Renal cortex interstitium (tissue), 11 donors: ENCODE data around the gene ZNF511. TPM values are rescaled to one million over a fixed set of nuclear protein-coding genes. Genes with fewer than 3 reads are reported as not detected.

Experiments
- DNase-seq, 11 donors: peaks; one replicate each; pipeline ENCODE4 v3.0.0-alpha.2; 2013; ENCODE audit warnings: low read depth in 9 of 11, low spot score in 4 of 11; ENCODE audit errors: extremely low read depth in 1 of 11
- polyA plus RNA-seq, 3 donors: library from polyadenylated mRNA; unstranded; fragments of 120-200 nt; gene quantifications; one replicate each; pipeline ENCODE4 v1.2.1, GENCODE V29; 2013; ENCODE audit not compliant: insufficient read length in 3 of 3

ZNF511 gene
- polyA plus RNA-seq, 3 donors, result 35.9 to 46.1 (median 37.4) TPM

- no peak for DNase-seq
Observed at GRCh38 chr10:133281628-133282372, 26.9 kb upstream of the ZNF511 start.

DNA sequence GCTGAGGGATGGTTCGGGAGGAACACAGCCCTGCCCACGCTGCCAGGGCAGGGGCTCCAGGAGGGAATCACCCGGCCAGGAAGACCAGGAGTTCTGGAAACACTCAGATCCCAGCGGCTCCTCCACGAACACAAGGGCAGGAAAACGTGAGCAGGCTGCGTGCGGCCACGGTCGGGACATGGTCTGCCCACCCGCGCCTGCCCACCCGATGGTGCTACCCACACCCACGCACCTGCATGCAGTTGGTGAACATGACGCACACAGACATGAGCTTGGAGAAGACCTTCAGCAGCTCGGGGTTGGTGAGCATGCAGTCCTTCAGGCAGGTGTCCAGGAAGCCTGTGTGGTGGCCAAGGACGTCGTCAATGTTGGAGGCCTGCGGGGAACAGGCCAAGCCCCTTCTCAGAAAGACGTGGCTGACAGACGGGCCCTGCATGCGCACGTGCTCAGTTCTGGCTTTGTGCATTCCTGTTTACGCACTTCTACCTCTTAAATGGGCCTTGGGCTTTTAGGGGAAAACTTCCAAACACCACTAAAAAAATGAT, 25.8 kb upstream of the ZNF511 start:
- no peak for DNase-seq

- no peak for DNase-seq
Observed at GRCh38 chr10:133283931-133284330, 24.8 kb upstream of the ZNF511 start.

DNA sequence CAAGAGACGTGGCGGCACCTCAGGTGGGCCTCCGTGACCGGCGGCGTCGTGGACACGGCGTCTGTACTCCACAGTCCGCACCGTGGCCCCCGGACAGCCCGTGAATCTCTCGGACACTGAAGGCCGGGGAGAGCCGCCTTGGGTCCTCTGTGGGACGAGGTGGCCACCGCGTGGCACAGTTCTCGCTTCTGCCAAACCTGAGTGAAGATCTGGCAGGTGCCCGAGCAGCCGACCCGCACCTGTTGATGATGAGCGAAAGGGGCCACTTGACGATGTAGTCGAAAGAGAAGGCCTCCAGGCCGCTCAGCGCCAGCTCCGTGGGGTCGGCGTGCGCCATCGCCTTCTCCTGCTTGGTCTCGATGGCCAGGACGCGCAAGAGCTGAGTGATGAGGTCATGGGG, 23.5 kb upstream of the ZNF511 start:
- DNase-seq, result no peak

- DNase-seq, result no peak
Observed at GRCh38 chr10:133286366-133286765, 22.3 kb upstream of the ZNF511 start.

DNA sequence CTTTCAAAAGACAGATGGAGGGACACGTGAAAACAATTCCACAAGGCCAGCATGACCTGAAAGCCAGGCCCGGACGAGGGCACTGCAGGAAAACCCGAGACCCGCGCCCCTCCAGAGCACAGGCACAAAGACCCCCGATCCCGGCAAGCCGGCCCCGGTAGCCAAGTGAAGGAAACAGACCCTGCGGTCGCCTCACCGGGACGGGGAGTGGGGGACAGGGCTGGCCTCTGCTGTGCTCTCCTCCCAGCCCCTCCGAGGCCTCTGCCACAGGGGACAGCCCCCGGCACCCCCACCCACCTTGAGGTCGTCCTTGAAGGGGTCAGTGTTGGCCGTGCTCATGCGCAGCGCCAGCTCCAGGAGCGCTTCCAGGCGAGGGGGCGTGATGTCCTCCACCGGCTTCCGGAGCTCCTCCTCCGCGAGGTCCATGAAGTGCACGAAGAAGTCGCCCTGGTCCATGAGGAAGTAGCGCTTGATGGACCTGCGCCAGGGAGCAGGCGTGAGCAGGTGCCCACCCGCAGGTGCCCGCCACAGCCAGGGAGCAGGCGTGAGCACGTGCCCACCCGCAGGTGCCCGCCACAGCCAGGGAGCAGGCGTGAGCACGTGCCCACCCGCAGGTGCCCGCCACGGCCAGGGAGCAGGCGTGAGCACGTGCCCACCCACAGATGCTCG, 20.7 kb upstream of the ZNF511 start:
- DNase-seq, result no peak

DNA sequence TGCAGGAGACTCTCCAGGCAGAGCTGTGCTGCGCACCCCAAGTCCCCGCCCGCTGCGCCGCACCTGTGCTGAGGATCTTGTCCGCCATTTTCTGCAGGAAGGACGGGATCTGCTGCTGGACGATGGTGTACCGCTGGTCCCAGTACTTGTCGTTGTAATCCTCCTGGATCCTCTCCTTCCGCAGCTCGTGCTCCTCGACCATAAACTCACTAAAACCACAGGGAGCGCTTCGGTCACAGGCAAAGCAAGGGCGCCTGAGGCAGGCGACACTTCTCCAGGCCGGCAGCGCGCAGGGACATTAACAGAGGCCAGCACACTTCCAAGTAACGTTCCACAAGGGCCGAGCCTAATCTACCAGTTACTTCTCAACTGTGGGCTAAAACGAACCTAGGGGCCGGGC, 19.0 kb upstream of the ZNF511 start:
- no peak for DNase-seq

DNA sequence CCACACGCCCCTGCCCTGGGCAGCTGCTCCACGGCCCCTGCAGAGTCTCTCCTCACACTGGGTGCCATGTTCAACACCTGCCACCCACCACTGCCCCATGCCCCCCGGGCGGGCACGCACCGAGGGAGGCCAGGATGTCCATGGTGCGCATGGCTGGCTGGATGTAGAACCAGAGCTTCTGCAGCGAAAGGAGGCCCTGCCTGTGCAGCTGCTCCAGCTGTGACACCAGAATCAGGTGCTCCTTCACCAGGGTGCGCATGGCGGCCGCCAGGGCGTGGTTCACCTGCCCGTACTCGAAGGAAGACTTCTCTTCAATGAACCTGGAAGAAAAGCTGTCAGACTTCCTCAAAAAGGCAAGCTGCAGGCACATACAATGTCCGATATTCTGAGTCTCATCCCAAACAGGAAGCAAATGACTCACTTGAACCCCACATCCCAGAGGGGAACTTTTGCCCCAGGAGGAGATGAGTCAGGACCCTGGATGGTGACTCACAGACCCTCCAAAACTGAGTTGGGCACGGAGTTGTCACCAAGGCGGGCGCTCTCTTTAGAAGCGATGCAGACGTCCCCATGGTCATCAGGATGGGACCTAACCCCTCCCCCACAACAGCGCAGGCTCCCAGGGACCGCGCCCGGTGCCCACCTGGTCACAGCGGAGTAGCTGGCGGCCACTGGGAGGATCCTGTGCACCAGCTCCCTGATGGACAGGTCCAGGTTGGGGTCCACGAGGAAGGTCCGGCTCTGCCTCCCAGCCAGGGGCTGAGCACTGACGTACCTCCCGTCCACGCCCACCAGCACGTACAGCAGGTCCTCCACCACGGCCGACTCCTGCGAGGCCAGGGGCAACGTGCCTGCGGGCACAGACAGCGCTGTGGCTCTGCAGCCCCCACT, 15.6 kb upstream of the ZNF511 start:
- DNase-seq, result no peak

DNA sequence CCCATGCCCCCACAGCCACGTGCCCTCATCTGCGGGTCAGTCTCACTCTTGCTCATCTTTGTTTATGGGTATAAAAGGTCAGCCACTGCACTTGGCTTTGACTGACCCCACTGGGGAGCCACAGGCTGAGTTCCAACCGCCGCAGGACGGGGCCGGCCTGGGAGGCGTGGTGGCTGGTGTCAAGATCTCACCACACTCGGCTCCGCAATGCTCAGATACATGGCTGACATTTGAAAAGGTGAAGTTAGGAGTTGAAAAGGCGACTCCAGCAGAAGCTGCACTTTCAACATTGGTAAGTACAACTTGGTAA, 14.9 kb upstream of the ZNF511 start:
- no peak for DNase-seq

- no peak for DNase-seq
Observed at GRCh38 chr10:133294189-133294588, 14.5 kb upstream of the ZNF511 start.

DNA sequence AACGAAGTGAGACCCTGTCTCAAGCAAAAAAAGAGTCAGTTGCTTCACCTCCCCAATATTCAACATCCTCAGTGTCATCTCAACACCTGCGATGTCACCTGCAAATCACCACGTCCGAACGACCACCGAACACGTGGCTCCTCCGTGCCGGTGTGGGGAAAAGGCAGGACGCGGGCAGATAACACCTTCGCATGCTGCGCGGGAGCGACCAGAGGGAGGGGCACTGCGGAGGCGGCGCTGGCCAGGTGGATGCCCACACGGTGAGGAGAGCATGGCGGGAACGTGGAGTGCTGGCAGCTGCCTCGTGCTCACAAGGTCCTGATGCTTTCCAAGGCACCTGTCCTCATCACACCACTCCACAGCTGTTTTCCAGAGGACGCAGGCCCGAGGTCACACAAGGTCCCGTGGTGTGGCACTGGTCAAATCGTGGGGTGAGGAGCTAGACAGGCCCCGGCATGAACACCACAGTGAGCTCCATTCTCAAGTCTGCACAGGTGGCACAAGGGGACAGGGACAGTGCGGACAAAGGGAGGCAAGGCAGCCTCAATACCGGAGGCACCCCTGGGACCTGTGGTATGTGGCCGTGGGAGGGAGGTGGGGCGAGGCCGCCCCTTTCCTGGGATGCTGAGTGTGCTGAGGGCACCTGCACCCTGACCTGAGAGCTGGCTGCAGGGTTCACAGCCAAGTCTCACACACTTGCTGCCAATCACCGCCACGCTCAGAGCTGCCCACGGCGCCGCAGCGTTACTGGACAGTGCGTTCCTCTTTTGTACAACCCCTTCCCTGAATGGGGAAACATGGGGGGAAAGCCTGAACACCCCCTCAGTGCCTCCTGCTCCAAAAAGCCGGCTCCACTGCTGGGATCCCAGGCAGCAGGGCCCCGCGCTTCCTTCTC, 13.0 kb upstream of the ZNF511 start:
- no peak for DNase-seq

- DNase-seq, result no peak
Observed at GRCh38 chr10:133297504-133297903, 11.2 kb upstream of the ZNF511 start.

GRCh38 chr10:133298466-133298865, 10.2 kb upstream of the ZNF511 start:
- no peak for DNase-seq

DNA sequence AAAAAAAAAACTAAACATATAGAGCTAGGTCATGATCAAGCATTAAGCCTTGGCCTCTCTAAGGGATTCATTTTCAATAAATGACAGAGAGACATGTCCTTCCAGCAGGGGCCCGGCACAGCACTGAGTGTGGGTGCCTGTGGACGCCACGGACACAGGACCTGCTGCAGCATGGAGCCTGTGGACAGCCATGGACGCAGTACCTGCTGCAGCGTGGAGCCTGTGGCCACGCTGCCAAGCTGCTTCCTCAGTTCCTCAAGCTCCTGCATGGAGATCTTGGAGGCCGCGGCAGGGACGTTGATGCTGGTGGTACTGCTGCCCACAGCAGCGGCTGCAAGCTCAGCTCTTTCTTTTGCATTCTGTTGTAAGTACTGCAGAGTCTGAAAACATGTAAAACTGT, 9.5 kb upstream of the ZNF511 start:
- no peak for DNase-seq

DNA sequence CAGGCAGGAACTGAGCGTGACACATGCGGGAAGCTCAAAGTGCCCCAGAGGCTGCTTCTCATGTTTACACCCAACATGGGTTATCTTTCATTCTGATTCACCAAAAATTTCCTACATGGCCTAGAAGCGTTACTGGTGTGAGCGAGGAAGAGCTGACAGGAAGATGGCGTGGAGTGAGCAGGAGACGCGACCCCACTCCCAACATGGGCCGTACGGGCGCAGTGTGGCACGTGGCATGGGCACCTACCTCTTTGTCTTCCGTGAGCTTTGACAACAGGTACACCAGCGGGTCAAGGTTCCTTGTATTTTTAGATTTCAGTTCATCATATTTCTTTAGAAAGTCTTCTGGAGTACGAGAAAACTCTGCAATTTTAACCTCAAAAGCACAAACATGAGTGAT, 9.0 kb upstream of the ZNF511 start:
- no peak for DNase-seq

GRCh38 chr10:133302230-133302629, 6.5 kb upstream of the ZNF511 start:
- no peak for DNase-seq

- DNase-seq, result no peak
Observed at GRCh38 chr10:133303206-133303605, 5.5 kb upstream of the ZNF511 start.

DNA sequence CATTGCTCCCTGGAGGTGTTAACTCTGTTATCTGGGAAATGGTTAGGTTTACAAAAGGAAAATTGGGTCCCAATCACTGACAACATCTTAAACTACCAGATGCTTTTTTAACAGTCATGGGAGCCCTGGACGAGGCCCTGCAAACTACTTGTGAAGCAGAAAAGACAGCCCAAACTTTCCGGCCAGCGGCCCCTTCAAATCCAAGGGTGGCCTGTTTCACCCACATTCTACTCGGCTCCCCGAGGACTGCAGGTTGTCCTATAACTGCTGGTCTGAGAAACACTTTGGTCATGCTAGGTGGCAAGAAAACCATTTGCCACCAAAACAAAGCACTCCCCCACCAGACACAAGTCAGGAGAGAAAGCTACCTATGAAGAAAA, 2.6 kb upstream of the ZNF511 start:
- no peak for DNase-seq

DNA sequence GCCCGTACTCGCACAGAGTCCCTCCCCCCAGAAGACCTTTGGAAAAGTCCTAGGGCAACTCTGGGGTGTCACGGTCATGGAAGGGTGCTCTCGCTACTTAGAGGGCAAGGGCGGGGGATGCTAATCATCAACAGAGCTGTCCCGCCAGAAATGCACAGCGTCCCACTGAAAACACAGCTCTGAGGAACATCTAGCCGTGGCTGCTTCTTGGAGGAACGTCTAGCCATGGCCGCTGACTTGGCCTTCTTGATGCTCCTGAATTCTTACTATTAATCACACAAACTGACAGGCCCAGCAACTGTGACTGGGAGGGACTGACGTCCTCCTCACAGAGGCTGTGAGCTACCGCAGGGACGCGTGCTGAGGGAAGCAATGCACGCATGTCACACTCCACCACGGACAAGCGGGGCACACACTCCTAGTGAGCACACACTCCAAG, 1.8 kb upstream of the ZNF511 start:
- no peak for DNase-seq
